T-helper 2 cell treated with Interferon-gamma antibody and Interleukin-4, amounts not matched to agents 5 μg/mL and 100 μg/mL, for 36 hours (primary cell): ENCODE results near the gene GNG7.
"Not testable (repeated sequence)": the region's sequence is repeated elsewhere in the genome, so short reads cannot be mapped to it uniquely, and the experiment has no call there.

Source experiments
- DNase-seq: peaks from one replicate; pipeline ENCODE4 v3.0.0; 2021; ENCODE audit warnings: low spot score
- H3K27ac Mint-ChIP-seq: one replicate; pipeline ENCODE4 v1.8.0; 2021; ENCODE audit warnings: mild to moderate bottlenecking, mixed read lengths
- H3K27me3 Mint-ChIP-seq: one replicate; pipeline ENCODE4 v1.8.0; 2021; ENCODE audit warnings: low read depth, mixed read lengths
- H3K36me3 Mint-ChIP-seq: one replicate; pipeline ENCODE4 v1.8.0; 2021; ENCODE audit warnings: low read depth, mixed read lengths
- H3K4me1 Mint-ChIP-seq: one replicate; pipeline ENCODE4 v1.8.0; 2021; ENCODE audit warnings: low read depth, mixed read lengths
- H3K4me3 Mint-ChIP-seq: one replicate; pipeline ENCODE4 v1.8.0; 2022; ENCODE audit warnings: mild to moderate bottlenecking, moderate library complexity, mixed read lengths
- H3K9me3 Mint-ChIP-seq: one replicate; pipeline ENCODE4 v1.8.0; 2021; ENCODE audit warnings: mixed read lengths

Gene GNG7

DNA sequence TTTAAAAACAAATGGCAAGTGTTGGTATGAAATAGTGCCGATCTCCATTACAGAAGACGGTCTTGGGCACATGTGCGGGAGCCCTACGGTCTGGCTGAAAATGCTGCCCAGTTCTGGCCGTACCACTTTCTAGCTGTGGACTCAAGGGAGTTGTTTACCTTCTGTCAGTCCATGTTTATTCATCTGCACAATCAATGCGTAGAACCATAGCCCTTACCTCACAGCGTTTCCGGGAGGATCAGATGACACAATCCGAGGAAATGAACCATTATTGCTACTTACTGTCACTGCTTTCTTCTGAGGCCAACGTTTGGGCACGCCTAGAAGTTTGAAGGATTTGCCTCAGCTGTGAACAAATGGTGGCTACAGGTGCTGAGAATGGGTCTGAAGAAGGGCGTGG is 195.4 kb downstream of the GNG7 start:
- peak overlapping the region; percentile 86 for H3K27ac Mint-ChIP-seq
- no peaks in the 10 kb centered on the region for H3K36me3 Mint-ChIP-seq
- peak; percentile 21 for DNase-seq
- H3K27me3 Mint-ChIP-seq, result peaks cover 2% of the 10 kb centered on the region
- no peaks in the 10 kb centered on the region for H3K9me3 Mint-ChIP-seq
- peak overlapping the region; percentile 55 for H3K4me3 Mint-ChIP-seq
- H3K4me1 Mint-ChIP-seq, result peaks cover 27% of the 10 kb centered on the region

DNA sequence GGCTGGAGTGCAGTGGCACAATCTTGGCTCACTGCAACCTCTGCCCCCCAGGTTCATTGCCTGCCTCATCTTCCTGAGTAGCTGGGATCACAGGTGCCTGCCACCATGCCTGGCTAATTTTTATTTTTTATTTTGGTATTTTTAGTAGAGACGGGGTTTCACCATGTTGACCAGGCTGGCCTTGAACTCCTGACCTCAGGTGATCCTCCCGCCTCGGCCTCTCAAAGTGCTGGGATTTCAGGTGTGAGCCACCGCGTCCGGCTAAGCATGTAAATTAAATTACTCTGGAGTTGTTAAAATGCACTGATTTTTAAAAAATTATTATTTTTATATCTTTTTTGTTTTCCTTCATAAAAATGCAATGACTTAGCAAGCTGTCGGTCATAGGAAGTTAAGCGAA is 195.8 kb downstream of the GNG7 start:
- Mint-ChIP-seq H3K4me1 (peaks cover 27% of the 10 kb centered on the region), H3K27ac (peak overlapping the region; percentile 36)
- not testable (repeated sequence) for H3K36me3 Mint-ChIP-seq, H3K27me3 Mint-ChIP-seq, H3K4me3 Mint-ChIP-seq, DNase-seq, H3K9me3 Mint-ChIP-seq

DNA sequence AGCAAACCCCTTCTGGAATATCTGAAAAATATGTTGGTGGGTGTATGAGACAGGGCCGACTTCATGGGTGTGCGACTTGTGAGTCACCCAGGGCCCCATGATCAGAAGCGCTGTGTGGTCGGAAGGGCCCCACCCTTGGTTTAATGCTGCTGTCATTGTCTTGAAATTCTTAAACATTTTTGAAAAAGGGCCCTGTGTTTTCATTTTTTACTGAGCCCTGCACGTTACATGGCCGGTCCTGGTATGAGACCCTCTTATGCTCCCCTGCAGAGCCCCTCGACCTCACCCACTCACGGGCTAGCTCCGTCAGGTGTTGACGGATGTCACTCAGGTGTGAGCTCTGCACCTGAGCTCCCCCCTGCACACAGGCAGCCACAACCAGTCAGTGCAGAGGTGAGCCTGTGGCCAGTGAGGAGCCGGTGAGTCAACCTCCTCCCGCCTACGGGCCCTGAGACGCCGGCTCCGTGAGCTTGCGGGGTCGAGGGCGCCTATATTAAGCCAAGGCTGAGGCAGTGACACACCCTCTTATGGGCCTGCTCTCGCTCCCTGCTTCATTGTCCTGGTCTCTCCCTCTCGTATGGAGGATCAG is 198.9 kb downstream of the GNG7 start:
- peak overlapping the region; percentile 72 for H3K4me3 Mint-ChIP-seq

DNA sequence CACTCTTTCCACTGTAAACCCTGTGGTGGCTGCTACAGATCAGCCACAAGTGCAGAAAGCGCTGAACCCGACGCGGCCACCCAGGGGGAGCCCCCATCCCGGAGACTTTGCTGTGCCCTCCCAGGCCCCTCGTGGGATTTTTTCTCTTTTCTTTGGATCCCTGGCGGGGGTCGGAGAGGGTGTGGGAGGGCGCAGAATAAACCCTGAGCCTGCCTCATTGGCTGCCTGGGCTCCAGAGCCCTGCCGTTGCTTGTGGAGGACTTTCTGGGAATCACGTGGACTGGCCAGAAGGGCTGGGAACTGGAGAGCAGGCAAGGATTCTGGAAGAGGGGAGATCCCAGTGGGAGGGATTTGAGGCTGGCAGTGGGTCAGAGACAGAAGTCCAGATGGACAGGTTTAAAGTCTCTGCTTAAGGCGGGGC is 201.6 kb downstream of the GNG7 start:
- H3K27ac Mint-ChIP-seq, result no peak overlapping the region
- no peak overlapping the region for H3K4me3 Mint-ChIP-seq
- peaks cover 25% of the 10 kb centered on the region for H3K4me1 Mint-ChIP-seq
- H3K9me3 Mint-ChIP-seq, result no peaks in the 10 kb centered on the region
- peaks cover 6% of the 10 kb centered on the region for H3K27me3 Mint-ChIP-seq
- DNase-seq, result no peak
- H3K36me3 Mint-ChIP-seq, result no peaks in the 10 kb centered on the region

More for the DNA sequence above, 198.9 kb downstream of the GNG7 start:
- peak; percentile 70 for DNase-seq
- Mint-ChIP-seq H3K36me3 (no peaks in the 10 kb centered on the region), H3K27ac (peak overlapping the region; percentile 95), H3K9me3 (no peaks in the 10 kb centered on the region), H3K27me3 (peaks cover 2% of the 10 kb centered on the region), H3K4me1 (peaks cover 30% of the 10 kb centered on the region)

DNA sequence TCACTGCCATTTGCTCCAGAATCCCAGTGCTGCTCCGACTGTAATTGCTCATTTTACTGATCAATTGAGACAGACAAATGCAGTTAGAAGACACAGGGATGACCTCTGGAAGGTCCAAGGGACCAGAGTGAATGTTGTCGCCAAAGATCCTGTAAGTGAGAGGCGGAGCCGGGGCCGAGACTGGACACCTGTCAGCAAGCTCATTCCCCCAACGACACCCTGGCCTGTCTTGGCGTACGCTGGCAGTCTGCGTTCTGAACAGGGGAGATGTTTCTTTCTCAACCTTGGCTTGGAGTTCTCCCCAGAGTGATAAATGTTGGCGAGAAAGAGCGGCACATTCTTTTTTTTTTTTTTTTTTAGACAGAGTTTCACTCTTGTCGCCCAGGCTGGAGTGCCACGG is 202.3 kb downstream of the GNG7 start:
- Mint-ChIP-seq H3K4me3 (no peak overlapping the region), H3K27ac (no peak overlapping the region), H3K36me3 (no peaks in the 10 kb centered on the region), H3K4me1 (peaks cover 25% of the 10 kb centered on the region), H3K9me3 (no peaks in the 10 kb centered on the region), H3K27me3 (peaks cover 8% of the 10 kb centered on the region)
- DNase-seq, result no peak

DNA sequence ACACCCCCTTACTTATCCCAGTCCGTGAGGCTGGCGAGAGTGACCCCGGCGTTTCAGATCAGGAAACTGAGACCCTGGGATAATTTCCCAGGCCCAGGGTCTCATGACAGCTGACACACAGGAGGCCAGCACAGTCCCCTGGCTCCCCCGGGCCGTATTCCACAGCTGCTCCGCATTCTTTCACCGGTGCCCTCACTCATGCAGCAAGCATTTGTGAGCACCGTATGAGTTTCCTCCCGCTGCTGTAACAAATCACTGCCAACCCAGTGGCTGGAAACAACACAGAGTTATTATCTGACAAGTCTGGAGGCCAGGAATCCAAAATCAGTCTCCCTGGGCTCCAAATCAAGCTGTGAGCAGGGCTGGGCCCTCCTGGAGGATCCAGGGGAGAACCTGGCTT is 205.3 kb downstream of the GNG7 start:
- Mint-ChIP-seq H3K4me3 (no peak overlapping the region), H3K27ac (no peak overlapping the region), H3K36me3 (no peaks in the 10 kb centered on the region), H3K27me3 (peaks cover 21% of the 10 kb centered on the region), H3K9me3 (no peaks in the 10 kb centered on the region), H3K4me1 (peaks cover 10% of the 10 kb centered on the region)
- no peak for DNase-seq

DNA sequence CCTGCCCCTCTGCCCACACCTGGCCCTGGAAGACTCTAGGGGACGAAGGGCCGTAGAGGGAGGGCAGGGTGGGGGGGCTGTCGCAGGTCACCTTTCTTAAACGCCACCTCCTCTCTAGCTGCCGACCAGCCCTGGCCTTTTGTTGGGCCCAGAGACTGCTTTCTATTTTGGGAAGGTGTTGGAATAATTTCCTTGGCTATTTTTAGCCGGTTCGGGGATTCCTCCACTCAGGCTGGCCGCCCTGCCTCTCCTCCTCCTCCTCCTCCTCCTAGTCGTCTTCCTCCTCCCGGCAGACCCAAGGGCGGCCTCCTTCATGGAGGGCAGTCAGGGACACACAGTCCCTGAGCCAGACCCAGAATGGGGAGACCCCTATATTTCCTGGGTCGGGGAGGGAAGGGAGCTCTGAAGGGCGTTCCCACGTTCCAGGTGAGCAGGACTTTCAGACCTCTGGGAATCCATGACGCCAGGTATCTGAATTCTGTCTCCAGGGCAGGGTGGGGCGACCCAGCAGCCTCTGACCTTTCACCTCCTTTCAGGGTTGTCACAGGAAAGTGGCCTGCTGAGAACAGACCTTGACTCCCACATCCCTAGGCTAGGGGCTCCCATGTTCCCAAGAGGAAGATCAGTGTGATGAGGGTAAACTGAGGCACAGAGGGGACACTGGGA is 206.7 kb downstream of the GNG7 start:
- Mint-ChIP-seq H3K9me3 (no peaks in the 10 kb centered on the region), H3K36me3 (no peaks in the 10 kb centered on the region), H3K4me3 (peak overlapping the region; percentile 54), H3K27ac (peak overlapping the region; percentile 45), H3K4me1 (peaks cover 15% of the 10 kb centered on the region), H3K27me3 (peaks cover 34% of the 10 kb centered on the region)
- no peak for DNase-seq

DNA sequence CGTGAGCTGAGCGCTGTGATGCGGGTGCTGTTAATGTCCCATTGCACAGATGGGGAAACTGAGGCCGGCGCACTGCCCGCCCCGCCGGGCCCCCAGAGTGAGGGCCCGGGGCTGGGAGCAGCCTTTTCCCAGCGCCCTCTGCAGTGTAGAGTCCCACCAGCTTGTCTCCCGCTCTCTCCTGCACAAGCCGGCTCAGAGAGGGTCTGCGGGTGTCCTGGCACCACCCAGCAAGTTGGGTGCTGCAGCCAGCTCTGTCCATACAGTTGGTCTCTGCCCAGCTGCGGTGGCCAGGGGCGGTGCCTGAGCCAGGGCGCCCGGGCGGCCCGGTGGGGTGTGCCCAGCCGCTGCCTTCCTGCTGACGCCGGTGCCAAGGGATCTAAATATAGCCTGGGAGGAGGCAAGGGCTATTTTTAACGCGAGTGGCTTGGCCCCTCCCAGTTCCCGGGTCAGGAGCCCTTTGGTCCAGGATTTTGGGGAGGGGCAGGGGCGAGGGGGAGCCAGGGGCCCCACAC is 207.3 kb downstream of the GNG7 start:
- H3K27ac Mint-ChIP-seq, result no peak overlapping the region
- no peaks in the 10 kb centered on the region for H3K9me3 Mint-ChIP-seq
- peaks cover 38% of the 10 kb centered on the region for H3K27me3 Mint-ChIP-seq
- H3K36me3 Mint-ChIP-seq, result no peaks in the 10 kb centered on the region
- peaks cover 15% of the 10 kb centered on the region for H3K4me1 Mint-ChIP-seq
- DNase-seq, result no peak
- peak overlapping the region; percentile 54 for H3K4me3 Mint-ChIP-seq

DNA sequence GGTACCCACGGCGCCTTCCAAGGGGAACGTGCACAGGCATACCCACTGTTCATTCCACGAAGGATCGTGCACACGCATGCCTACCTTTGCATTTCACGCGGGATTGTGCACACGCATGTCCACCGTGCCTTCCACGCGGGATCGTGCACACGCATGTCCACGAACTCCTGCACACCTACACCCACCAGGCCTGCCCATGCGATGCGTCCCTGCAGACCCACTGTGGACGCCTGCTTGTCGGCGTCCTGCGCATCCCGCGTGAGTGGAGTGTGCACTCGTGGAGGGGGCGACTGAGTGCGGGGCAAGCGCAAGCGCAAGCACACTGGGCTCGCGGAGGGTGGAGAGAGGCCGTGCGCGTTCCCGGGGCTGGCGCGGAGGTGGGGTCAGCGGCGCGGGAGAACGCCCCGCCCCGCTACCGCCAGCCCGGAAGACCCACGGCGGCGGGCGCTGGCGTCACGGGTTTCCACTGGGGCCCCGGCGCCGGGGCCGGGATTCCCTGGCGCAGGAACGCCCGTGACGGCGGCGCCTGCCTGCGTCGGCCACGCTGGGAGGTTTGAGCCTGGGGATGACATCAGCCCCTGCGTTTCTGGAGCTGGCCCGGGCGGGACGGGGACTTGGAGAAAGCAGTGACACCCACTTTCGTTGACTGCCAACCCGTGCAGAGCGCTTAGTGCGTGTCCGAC is 207.9 kb downstream of the GNG7 start:
- Mint-ChIP-seq H3K4me3 (peak overlapping the region; percentile 68), H3K4me1 (peaks cover 18% of the 10 kb centered on the region), H3K36me3 (no peaks in the 10 kb centered on the region), H3K27me3 (peaks cover 43% of the 10 kb centered on the region), H3K27ac (no peak overlapping the region), H3K9me3 (no peaks in the 10 kb centered on the region)
- peak; percentile 44 for DNase-seq

DNA sequence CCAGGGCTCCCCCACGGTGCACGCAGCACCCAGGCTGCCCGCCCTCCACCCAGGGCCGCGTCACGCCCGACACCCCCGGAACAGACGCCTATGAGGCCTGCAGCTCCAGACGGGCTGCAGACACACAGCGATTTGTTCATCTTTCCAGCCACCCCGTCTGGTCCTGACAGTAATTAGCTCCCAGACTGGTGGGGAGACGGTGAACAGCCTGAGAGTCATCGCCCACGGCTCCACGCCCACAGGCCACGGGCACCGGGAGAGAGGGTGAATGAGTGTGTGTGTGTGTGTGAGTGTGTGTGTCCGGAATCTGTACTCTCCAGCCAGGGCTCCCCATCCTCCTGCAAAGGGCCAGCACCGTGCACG is 208.4 kb downstream of the GNG7 start:
- no peak overlapping the region for H3K27ac Mint-ChIP-seq
- no peaks in the 10 kb centered on the region for H3K9me3 Mint-ChIP-seq
- H3K36me3 Mint-ChIP-seq, result no peaks in the 10 kb centered on the region
- peaks cover 19% of the 10 kb centered on the region for H3K4me1 Mint-ChIP-seq
- no peak for DNase-seq
- H3K27me3 Mint-ChIP-seq, result peaks cover 46% of the 10 kb centered on the region
- peak overlapping the region; percentile 68 for H3K4me3 Mint-ChIP-seq

DNA sequence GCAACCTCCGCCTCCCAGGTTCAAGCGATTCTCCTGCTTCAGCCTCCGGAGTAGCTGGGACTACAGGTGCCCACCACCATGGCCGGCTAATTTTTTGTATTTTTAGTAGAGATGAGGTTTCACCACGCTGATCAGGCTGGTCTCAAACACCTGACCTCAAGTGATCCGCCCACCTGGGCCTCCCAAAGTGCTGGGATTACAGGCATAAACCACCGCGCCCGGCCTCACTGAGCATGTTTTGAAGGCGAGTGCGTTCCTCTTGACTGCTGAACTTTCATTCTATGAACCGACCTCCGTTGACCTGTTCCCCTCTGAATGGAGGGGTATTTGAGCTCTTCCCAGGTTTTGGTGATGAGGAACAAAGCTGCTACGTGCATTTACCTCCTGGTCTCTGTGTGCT is 209.0 kb downstream of the GNG7 start:
- H3K9me3 Mint-ChIP-seq, DNase-seq, H3K36me3 Mint-ChIP-seq, H3K27ac Mint-ChIP-seq, H3K4me3 Mint-ChIP-seq: not testable (repeated sequence)
- Mint-ChIP-seq H3K4me1 (peaks cover 21% of the 10 kb centered on the region), H3K27me3 (peaks cover 51% of the 10 kb centered on the region)

DNA sequence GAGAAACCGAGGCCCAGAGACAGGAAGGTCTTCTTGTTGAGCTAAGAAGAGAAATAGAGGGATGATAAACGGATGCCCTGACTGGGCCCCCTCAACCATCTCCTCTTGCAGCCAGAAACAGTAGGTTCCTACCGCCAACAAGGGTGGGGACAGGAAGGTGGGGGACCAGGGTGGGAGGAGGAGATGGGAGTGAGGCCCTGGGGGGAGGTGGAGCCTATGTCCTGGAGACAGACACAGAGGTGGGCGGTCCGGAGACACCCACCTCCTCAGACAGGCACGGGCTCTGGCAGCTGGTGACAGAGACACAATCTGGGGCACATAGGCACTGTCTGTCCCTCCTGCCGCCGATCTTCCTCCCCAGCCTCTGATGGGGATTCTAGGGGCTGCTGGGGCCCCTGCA is 209.6 kb downstream of the GNG7 start:
- Mint-ChIP-seq H3K36me3 (no peaks in the 10 kb centered on the region), H3K4me1 (peaks cover 21% of the 10 kb centered on the region), H3K4me3 (no peak overlapping the region), H3K27me3 (peaks cover 54% of the 10 kb centered on the region), H3K9me3 (no peaks in the 10 kb centered on the region), H3K27ac (no peak overlapping the region)
- no peak for DNase-seq

DNA sequence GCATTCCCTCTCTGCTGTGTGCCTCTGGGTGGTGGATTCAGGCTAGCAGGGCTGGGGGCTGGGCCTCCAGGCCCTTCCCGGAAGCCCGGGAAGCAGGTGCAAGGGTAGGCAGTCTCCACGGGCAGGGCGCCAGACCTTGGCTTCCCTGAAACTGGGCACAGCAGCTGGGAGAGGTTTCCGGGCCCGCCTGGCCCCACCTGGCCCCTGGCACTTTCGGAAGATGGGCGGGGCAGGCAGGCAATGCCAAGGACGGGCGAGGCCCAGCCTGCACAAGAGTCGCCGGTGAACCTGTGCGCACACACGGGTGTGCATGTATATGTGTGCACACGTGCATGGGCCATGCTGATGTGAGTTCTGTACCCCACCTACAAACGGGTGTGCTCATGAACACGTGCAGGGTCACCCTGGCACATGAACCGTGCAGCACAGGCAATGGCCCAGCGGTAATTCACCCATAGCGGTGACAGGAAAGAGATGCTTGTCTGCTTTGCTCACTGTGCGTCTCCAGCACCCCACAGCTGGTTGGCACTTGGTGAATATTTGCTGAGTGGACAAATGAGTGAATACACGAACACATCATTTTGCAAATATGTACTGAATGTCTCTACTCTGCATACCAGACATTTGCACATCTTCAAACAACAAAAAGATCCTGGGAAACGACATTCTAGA is 211.2 kb downstream of the GNG7 start:
- peaks cover 61% of the 10 kb centered on the region for H3K27me3 Mint-ChIP-seq
- H3K36me3 Mint-ChIP-seq, result no peaks in the 10 kb centered on the region
- H3K27ac Mint-ChIP-seq, result no peak overlapping the region
- no peak overlapping the region for H3K4me3 Mint-ChIP-seq
- no peaks in the 10 kb centered on the region for H3K9me3 Mint-ChIP-seq
- no peak for DNase-seq
- peaks cover 18% of the 10 kb centered on the region for H3K4me1 Mint-ChIP-seq

DNA sequence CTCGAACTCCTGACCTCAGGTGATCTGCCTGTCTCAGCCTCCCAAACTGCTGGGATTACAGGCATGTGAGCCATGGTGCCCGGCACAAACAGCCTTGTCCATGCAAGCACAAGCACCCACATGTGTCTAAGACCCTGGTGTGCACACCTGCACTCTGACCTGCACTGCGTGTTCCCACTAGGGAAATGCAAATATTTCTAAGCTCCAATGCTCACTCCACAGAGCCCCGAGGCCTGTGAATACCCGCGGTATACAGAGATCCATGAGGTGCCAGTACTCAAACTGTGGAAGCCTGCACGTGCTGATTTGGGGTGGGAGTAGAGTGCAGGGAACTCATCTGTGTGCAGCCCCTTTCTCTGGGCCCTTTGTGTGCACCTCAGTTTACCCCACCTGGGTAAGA is 211.8 kb downstream of the GNG7 start:
- Mint-ChIP-seq H3K27me3 (peaks cover 59% of the 10 kb centered on the region), H3K27ac (no peak overlapping the region)

More for the DNA sequence above, 211.8 kb downstream of the GNG7 start:
- Mint-ChIP-seq H3K36me3 (no peaks in the 10 kb centered on the region), H3K9me3 (no peaks in the 10 kb centered on the region), H3K4me3 (no peak overlapping the region), H3K4me1 (peaks cover 17% of the 10 kb centered on the region)
- no peak for DNase-seq
